Upper lobe of left lung (tissue), 4 donors: ENCODE results near the gene IER3.

Experiments used
- CTCF ChIP-seq, 6 experiments: fragments of 450-650 bp in 4 of 6; fragments of 200-600 bp in 2 of 6; sonication (generic) in 2 of 6; IDR thresholded peaks; one replicate each; pipeline ENCODE4 v1.5.1; 2016 to 2019; ENCODE audit warnings: antibody characterized with exemption in 6 of 6
- POLR2A ChIP-seq, 4 donors: fragments of 450-650 bp; IDR thresholded peaks; one replicate each; pipeline ENCODE4 v1.5.1; 2016 to 2017; ENCODE audit warnings: antibody characterized with exemption in 4 of 4, mild to moderate bottlenecking in 2 of 4
- POLR2AphosphoS5 ChIP-seq, 2 donors: sonication (generic); formaldehyde crosslinking; IDR thresholded peaks; one replicate each; pipeline ENCODE4 v1.5.1; 2017; ENCODE audit warnings: antibody characterized with exemption in 2 of 2

GRCh38 chr6:30747902-30748769 is 3.8 kb upstream of the IER3 start:
- TF ChIP-seq POLR2A (IDR thresholded peaks at IDR 0.05) (no peak), CTCF (IDR thresholded peaks at IDR 0.05) (no peak), POLR2AphosphoS5 (IDR thresholded peaks at IDR 0.05) (no peak)
